GM23338 (cell line): ENCODE data around the gene EXOC6. TPM values are rescaled to one million over a fixed set of nuclear protein-coding genes. Genes with fewer than 3 reads are reported as not detected.
A peak's percentile ranks its signal among the peaks of the same experiment; 100 is the strongest.

ENCODE experiments used
- ATAC-seq: fragments of 200-7000 bp; cut with Tn5 transposase; 3 replicates; pipeline ENCODE4 v1.9.1; 2020
- DNase-seq: peaks from one replicate; pipeline ENCODE4 v3.0.0-alpha.2; 2015; ENCODE audit warnings: low spot score
- H2AFZ ChIP-seq: fragments of 200-600 bp; sonication (generic); 2 replicates; pipeline ENCODE4 v1.8.0; 2016; ENCODE audit warnings: antibody characterized with exemption, mild to moderate bottlenecking, moderate library complexity
- H3F3A ChIP-seq: fragments of 200-600 bp; sonication (generic); replicated peaks from 2 replicates; pipeline ENCODE4 v1.8.0; 2017; ENCODE audit warnings: antibody characterized with exemption, mixed run types, low read depth
- H3K27ac ChIP-seq: fragments of 200-600 bp; sonication (generic); 2 replicates; pipeline ENCODE4 v1.6.1; 2016; ENCODE audit warnings: low read depth
- H3K27me3 ChIP-seq: fragments of 200-600 bp; sonication (generic); 2 replicates; pipeline ENCODE4 v1.8.0; 2016; ENCODE audit warnings: mild to moderate bottlenecking, mixed run types, moderate library complexity; ENCODE audit not compliant: insufficient read depth
- H3K36me3 ChIP-seq: fragments of 200-600 bp; sonication (generic); 2 replicates; pipeline ENCODE4 v1.8.0; 2016; ENCODE audit warnings: mild to moderate bottlenecking; ENCODE audit not compliant: insufficient read depth
- H3K4me1 ChIP-seq: fragments of 200-600 bp; sonication (generic); 2 replicates; pipeline ENCODE4 v1.8.0; 2016; ENCODE audit warnings: mild to moderate bottlenecking, moderate library complexity; ENCODE audit not compliant: insufficient read depth
- H3K4me2 ChIP-seq: fragments of 200-600 bp; sonication (generic); 2 replicates; pipeline ENCODE4 v1.7.1; 2017; ENCODE audit warnings: mixed run types
- H3K4me3 ChIP-seq: fragments of 200-600 bp; sonication (generic); 2 replicates; pipeline ENCODE4 v1.6.1; 2016; ENCODE audit warnings: mixed run types
- H3K79me2 ChIP-seq: fragments of 200-600 bp; sonication (generic); replicated peaks from 2 replicates; pipeline ENCODE4 v1.8.0; 2017; ENCODE audit warnings: mild to moderate bottlenecking; ENCODE audit not compliant: insufficient read depth
- H3K9me2 ChIP-seq: fragments of 200-600 bp; sonication (generic); 2 replicates; pipeline ENCODE4 v1.8.0; 2017; ENCODE audit not compliant: insufficient read depth
- H4K20me1 ChIP-seq: fragments of 200-600 bp; sonication (generic); replicated peaks from 2 replicates; pipeline ENCODE4 v1.8.0; 2017; ENCODE audit warnings: mild to moderate bottlenecking; ENCODE audit not compliant: insufficient read depth
- H3K27ac Mint-ChIP-seq: 2 replicates; pipeline ENCODE4 v1.8.0; 2020; ENCODE audit warnings: inconsistent platforms, mild to moderate bottlenecking, moderate library complexity, mixed read lengths
- H3K27me3 Mint-ChIP-seq: 3 replicates; pipeline ENCODE4 v1.8.0; 2022; ENCODE audit warnings: low read depth, mild to moderate bottlenecking, moderate library complexity, mixed read lengths, inconsistent platforms; ENCODE audit not compliant: insufficient read depth, poor library complexity
- H3K36me3 Mint-ChIP-seq: 3 replicates; pipeline ENCODE4 v1.8.0; 2021; ENCODE audit warnings: low read depth, mild to moderate bottlenecking, inconsistent platforms, moderate library complexity, mixed read lengths
- H3K4me1 Mint-ChIP-seq: 3 replicates; pipeline ENCODE4 v1.8.0; 2020; ENCODE audit warnings: mild to moderate bottlenecking, inconsistent platforms, mixed read lengths
- H3K4me3 Mint-ChIP-seq: 3 replicates; pipeline ENCODE4 v1.8.0; 2021; ENCODE audit warnings: moderate library complexity, mild to moderate bottlenecking, inconsistent platforms, mixed read lengths
- H3K9me3 Mint-ChIP-seq: 3 replicates; pipeline ENCODE4 v1.8.0; 2020; ENCODE audit warnings: moderate library complexity, mild to moderate bottlenecking, inconsistent platforms, mixed read lengths
- EZH2 ChIP-seq: fragments of 200-600 bp; sonication (generic); IDR thresholded peaks from one replicate; pipeline ENCODE4 v1.8.0; 2017; ENCODE audit warnings: antibody characterized with exemption, mild to moderate bottlenecking, low read depth; ENCODE audit not compliant: unreplicated experiment
- EZH2phosphoT487 ChIP-seq: fragments of 200-600 bp; sonication (generic); IDR thresholded peaks from one replicate; pipeline ENCODE4 v1.8.1; 2018; ENCODE audit warnings: antibody characterized with exemption; ENCODE audit not compliant: unreplicated experiment
- NANOG ChIP-seq: IDR thresholded peaks from 2 replicates; pipeline ENCODE4 v1.6.1; 2016; ENCODE audit warnings: antibody characterized with exemption, borderline replicate concordance
- POLR2AphosphoS5 ChIP-seq: IDR thresholded peaks from 2 replicates; pipeline ENCODE4 v1.6.1; 2016; ENCODE audit warnings: antibody characterized with exemption, low read depth
- STAT1 ChIP-seq: IDR thresholded peaks from one replicate; pipeline ENCODE4 v1.6.1; 2016; ENCODE audit warnings: antibody characterized with exemption; ENCODE audit not compliant: unreplicated experiment
- polyA plus RNA-seq: library from polyadenylated mRNA; unstranded; fragments of >200 nt; fragmentation: Nextera tagmentation; extraction: Ambion mirVana; gene quantifications from 2 replicates; pipeline ENCODE4 v1.2.1, GENCODE V29; 2016
- total RNA-seq: library from RNA; depleted of rRNA; stranded (reverse); fragments of >200 nt; shearing (Covaris generic); gene quantifications from 2 replicates; pipeline ENCODE4 v1.2.3, GENCODE V29; 2014
- TF ChIP-seq, protein P1 (sequence below): fragments of 250-450 bp; sonication (Bioruptor Pico); IDR thresholded peaks from 2 replicates; pipeline ENCODE4 v1.5.0; 2020; ENCODE audit warnings: mild to moderate bottlenecking, moderate library complexity

EXOC6 gene
- total and polyA plus RNA-seq, 2 experiments from 2014 or later, result 5.0 to 6.0 TPM

DNA sequence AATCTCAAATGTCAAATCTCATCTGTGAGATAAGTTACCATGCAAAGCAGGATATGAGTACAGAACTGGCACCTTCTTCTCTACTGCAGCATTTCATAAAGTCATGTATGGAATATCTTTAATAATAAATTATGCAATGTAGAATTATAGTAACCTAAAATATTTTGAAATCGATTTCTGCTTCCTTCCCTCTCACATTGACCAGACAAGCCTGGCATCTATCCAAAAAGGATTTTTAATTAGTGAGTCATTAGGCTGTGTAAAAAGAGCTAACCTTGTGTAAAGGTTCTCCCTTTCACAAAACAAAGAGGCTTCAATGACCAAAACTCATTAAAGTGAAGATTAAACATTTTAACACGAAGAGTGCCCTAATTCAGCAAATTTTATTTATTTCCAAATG lies 48.8 kb upstream of the EXOC6 start (continued):
- TF ChIP-seq, protein P1, sequence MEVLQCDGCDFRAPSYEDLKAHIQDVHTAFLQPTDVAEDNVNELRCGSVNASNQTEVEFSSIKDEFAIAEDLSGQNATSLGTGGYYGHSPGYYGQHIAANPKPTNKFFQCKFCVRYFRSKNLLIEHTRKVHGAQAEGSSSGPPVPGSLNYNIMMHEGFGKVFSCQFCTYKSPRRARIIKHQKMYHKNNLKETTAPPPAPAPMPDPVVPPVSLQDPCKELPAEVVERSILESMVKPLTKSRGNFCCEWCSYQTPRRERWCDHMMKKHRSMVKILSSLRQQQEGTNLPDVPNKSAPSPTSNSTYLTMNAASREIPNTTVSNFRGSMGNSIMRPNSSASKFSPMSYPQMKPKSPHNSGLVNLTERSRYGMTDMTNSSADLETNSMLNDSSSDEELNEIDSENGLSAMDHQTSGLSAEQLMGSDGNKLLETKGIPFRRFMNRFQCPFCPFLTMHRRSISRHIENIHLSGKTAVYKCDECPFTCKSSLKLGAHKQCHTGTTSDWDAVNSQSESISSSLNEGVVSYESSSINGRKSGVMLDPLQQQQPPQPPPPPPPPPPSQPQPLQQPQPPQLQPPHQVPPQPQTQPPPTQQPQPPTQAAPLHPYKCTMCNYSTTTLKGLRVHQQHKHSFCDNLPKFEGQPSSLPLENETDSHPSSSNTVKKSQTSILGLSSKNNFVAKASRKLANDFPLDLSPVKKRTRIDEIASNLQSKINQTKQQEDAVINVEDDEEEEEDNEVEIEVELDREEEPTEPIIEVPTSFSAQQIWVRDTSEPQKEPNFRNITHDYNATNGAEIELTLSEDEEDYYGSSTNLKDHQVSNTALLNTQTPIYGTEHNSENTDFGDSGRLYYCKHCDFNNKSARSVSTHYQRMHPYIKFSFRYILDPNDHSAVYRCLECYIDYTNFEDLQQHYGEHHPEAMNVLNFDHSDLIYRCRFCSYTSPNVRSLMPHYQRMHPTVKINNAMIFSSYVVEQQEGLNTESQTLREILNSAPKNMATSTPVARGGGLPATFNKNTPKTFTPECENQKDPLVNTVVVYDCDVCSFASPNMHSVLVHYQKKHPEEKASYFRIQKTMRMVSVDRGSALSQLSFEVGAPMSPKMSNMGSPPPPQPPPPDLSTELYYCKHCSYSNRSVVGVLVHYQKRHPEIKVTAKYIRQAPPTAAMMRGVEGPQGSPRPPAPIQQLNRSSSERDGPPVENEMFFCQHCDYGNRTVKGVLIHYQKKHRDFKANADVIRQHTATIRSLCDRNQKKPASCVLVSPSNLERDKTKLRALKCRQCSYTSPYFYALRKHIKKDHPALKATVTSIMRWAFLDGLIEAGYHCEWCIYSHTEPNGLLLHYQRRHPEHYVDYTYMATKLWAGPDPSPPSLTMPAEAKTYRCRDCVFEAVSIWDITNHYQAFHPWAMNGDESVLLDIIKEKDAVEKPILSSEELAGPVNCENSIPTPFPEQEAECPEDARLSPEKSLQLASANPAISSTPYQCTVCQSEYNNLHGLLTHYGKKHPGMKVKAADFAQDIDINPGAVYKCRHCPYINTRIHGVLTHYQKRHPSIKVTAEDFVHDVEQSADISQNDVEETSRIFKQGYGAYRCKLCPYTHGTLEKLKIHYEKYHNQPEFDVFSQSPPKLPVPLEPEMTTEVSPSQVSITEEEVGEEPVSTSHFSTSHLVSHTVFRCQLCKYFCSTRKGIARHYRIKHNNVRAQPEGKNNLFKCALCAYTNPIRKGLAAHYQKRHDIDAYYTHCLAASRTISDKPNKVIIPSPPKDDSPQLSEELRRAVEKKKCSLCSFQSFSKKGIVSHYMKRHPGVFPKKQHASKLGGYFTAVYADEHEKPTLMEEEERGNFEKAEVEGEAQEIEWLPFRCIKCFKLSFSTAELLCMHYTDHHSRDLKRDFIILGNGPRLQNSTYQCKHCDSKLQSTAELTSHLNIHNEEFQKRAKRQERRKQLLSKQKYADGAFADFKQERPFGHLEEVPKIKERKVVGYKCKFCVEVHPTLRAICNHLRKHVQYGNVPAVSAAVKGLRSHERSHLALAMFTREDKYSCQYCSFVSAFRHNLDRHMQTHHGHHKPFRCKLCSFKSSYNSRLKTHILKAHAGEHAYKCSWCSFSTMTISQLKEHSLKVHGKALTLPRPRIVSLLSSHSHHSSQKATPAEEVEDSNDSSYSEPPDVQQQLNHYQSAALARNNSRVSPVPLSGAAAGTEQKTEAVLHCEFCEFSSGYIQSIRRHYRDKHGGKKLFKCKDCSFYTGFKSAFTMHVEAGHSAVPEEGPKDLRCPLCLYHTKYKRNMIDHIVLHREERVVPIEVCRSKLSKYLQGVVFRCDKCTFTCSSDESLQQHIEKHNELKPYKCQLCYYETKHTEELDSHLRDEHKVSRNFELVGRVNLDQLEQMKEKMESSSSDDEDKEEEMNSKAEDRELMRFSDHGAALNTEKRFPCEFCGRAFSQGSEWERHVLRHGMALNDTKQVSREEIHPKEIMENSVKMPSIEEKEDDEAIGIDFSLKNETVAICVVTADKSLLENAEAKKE, result no peak
- TF ChIP-seq EZH2phosphoT487, result no peak

DNA sequence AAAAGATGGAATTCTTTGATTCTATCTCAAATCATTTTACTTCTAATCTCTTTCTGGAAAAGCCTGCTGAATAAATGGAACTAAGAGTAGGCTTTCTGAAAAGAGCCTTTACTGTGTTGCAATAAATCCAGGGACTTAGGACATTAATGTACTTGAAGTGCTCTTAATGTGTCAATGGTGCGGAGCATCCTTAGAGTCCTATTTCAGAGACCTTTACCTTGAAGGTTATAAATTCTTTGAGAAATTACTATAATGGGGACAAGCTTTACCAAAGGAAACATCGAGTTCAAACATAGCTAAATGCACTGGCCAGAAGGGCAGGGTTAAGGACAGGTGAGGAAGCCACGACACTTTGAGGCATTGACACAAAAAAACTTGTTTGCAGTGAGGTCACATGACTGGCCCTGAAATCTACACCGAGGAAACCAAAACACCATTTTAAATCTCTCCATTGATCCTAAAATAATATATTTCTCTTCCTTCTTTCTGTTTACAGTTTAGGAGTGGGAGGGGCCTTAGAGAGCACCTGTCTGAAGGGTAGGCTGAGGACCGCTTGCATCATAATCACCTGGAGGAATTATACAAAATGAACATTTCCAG lies 48.1 kb upstream of the EXOC6 start:
- DNase-seq, result no peak
- Histone ChIP-seq H3F3A (no peaks in the 10 kb centered on the region), H3K9me2 (no peaks in the 10 kb centered on the region; the same call in 1 of the 2 replicates), H3K79me2 (no peaks in the 10 kb centered on the region), H4K20me1 (no peaks in the 10 kb centered on the region), H3K36me3 (no peaks in the 10 kb centered on the region), H3K27ac (no peak overlapping the region), H2AFZ (peak overlapping the region; percentile 33; the same call in 1 of the 2 replicates), H3K4me3 (no peak overlapping the region), H3K4me2 (no peak overlapping the region), H3K27me3 (no peaks in the 10 kb centered on the region), H3K4me1 (no peaks in the 10 kb centered on the region)
- TF ChIP-seq POLR2AphosphoS5, result no peak
- no peak for TF ChIP-seq STAT1
- no peak for TF ChIP-seq EZH2
- TF ChIP-seq NANOG, result no peak
- H3K36me3 Mint-ChIP-seq, result no peaks in the 10 kb centered on the region
- H3K4me1 Mint-ChIP-seq, result peaks cover 4% of the 10 kb centered on the region; the same call in 1 of the 3 replicates
- H3K27ac Mint-ChIP-seq, result no peak overlapping the region
- H3K4me3 Mint-ChIP-seq, result no peak overlapping the region
- ATAC-seq, result no peak
- H3K27me3 Mint-ChIP-seq, result no peaks in the 10 kb centered on the region
- H3K9me3 Mint-ChIP-seq, result peaks cover 8% of the 10 kb centered on the region; the same call in 2 of the 3 replicates
